Activated CD4-positive, alpha-beta T cell treated with anti-CD3 and anti-CD28 coated beads, Interleukin-2, Interleukin-6, amounts not matched to agents 100 ng/mL and 50 ng/mL, durations not matched to agents 16 hours and 8 hours (primary cell): ENCODE results near the gene ABL1.
"Not testable (repeated sequence)": the region's sequence is repeated elsewhere in the genome, so short reads cannot be mapped to it uniquely, and the experiment has no call there.

Experiments
- DNase-seq: peaks from one replicate; pipeline ENCODE4 v3.0.0-alpha.2; 2020

The ABL1 gene

GRCh38 chr9:130905125-130905901 lies 70.3 kb downstream of the ABL1 start:
- DNase-seq: no peak

GRCh38 chr9:130905902-130906734 lies 71.1 kb downstream of the ABL1 start:
- DNase-seq: no peak

GRCh38 chr9:130906735-130907416 lies 71.8 kb downstream of the ABL1 start:
- no peak for DNase-seq

GRCh38 chr9:130908146-130908877 lies 73.3 kb downstream of the ABL1 start:
- DNase-seq: no peak

- DNase-seq: no peak
These were observed 73.9 kb downstream of the ABL1 start for GRCh38 chr9:130908878-130909355.

GRCh38 chr9:130910041-130910440 lies 75.0 kb downstream of the ABL1 start:
- not testable (repeated sequence) for DNase-seq

- not testable (repeated sequence) for DNase-seq
These were observed 75.6 kb downstream of the ABL1 start for GRCh38 chr9:130910670-130911069.

GRCh38 chr9:130911254-130912049 lies 76.4 kb downstream of the ABL1 start:
- DNase-seq: no peak

- no peak for DNase-seq
These were observed 78.0 kb downstream of the ABL1 start for GRCh38 chr9:130912932-130913598.

GRCh38 chr9:130913599-130914416 lies 78.8 kb downstream of the ABL1 start:
- DNase-seq: no peak

- DNase-seq: no peak
These were observed 79.5 kb downstream of the ABL1 start for GRCh38 chr9:130914417-130915095.

GRCh38 chr9:130915096-130915447 lies 80.0 kb downstream of the ABL1 start:
- DNase-seq: no peak

- no peak for DNase-seq
These were observed 82.3 kb downstream of the ABL1 start for GRCh38 chr9:130917168-130917960.

GRCh38 chr9:130918101-130918825 lies 83.2 kb downstream of the ABL1 start:
- no peak for DNase-seq

- no peak for DNase-seq
These were observed 83.9 kb downstream of the ABL1 start for GRCh38 chr9:130918826-130919558.

GRCh38 chr9:130919559-130920145 lies 84.6 kb downstream of the ABL1 start:
- no peak for DNase-seq

GRCh38 chr9:130920233-130920632 lies 85.2 kb downstream of the ABL1 start:
- no peak for DNase-seq
